B cell (primary cell): ENCODE data around the gene STXBP5L. TPM values are rescaled to one million over a fixed set of nuclear protein-coding genes. Genes with fewer than 3 reads are reported as not detected.
"Not testable (repeated sequence)": the region's sequence is repeated elsewhere in the genome, so short reads cannot be mapped to it uniquely, and the experiment has no call there.

Experiments
- ATAC-seq: fragments of 200-7000 bp; cut with Tn5 transposase; one replicate; pipeline ENCODE4 v1.10.0; 2021; ENCODE audit warnings: low read depth, mild to moderate bottlenecking, moderate number of reproducible peaks, moderate library complexity
- CTCF ChIA-PET: fragments of 350-600 bp; sonication (Branson Sonifier 250); formaldehyde crosslinking; loops from one replicate; lab custom pipeline; 2021; ENCODE audit warnings: antibody characterized with exemption, inconsistent platforms; lab: Charles Lee
- POLR2A ChIA-PET: fragments of 350-600 bp; sonication (Branson Sonifier 250); formaldehyde crosslinking; loops from one replicate; lab custom pipeline; 2021; ENCODE audit warnings: antibody characterized with exemption; lab: Charles Lee
- DNase-seq: peaks from one replicate; pipeline ENCODE4 v3.0.0; 2013
- H2AFZ ChIP-seq: 2 replicates; pipeline ENCODE4 v1.6.1; 2012; ENCODE audit warnings: mild to moderate bottlenecking, low read depth, low read length; ENCODE audit not compliant: insufficient read depth, poor library complexity, severe bottlenecking
- H3K27ac ChIP-seq, 2 donors: 1 replicate in 1 of 2; 2 replicates in 1 of 2; pipeline ENCODE4 v1.5.1; 2012 to 2013; ENCODE audit warnings: low read length in 2 of 2, mild to moderate bottlenecking in 2 of 2, moderate library complexity in 1 of 2
- H3K27me3 ChIP-seq, 4 experiments: fragments of 200-600 bp in 1 of 4; sonication (generic) in 1 of 4; replicated peaks in 1 of 4; 1 replicate in 2 of 4; 2 replicates in 2 of 4; pipeline versions ENCODE4 v1.6.1 to v1.7.0; 2013 to 2016; ENCODE audit warnings: low read length in 3 of 4, mild to moderate bottlenecking in 2 of 4, mixed read lengths in 1 of 4, moderate library complexity in 1 of 4; ENCODE audit not compliant: insufficient read depth in 4 of 4, control insufficient read depth in 3 of 4; ENCODE audit errors: control extremely low read depth in 1 of 4
- H3K36me3 ChIP-seq, 2 experiments: replicated peaks in 1 of 2; 1 replicate in 1 of 2; 2 replicates in 1 of 2; pipeline versions ENCODE4 v1.6.1 to v1.7.1; 2013; ENCODE audit warnings: low read length in 1 of 2; ENCODE audit not compliant: insufficient read depth in 2 of 2, control insufficient read depth in 1 of 2; ENCODE audit errors: control extremely low read depth in 1 of 2, extremely low read depth in 1 of 2
- H3K4me1 ChIP-seq, 2 donors: fragments of 200-600 bp in 1 of 2; sonication (generic) in 1 of 2; 1 replicate in 1 of 2; 2 replicates in 1 of 2; pipeline versions ENCODE4 v1.5.1 to v1.6.1; 2013 to 2017; ENCODE audit warnings: low read length in 2 of 2; ENCODE audit not compliant: control insufficient read depth in 2 of 2, insufficient read depth in 2 of 2
- H3K4me2 ChIP-seq: replicated peaks from 2 replicates; pipeline ENCODE3; 2012; ENCODE audit warnings: mild to moderate bottlenecking, low read depth, low read length; ENCODE audit not compliant: poor library complexity, severe bottlenecking
- H3K4me3 ChIP-seq, 5 experiments: fragments of 200-600 bp in 1 of 5; sonication (generic) in 1 of 5; 1 replicate in 3 of 5; 2 replicates in 2 of 5; pipeline versions ENCODE4 v1.5.1 to v1.7.0; 2011 to 2016; ENCODE audit warnings: low read length in 4 of 5, mild to moderate bottlenecking in 4 of 5, low read depth in 2 of 5, control low read depth in 1 of 5, moderate library complexity in 1 of 5; ENCODE audit not compliant: insufficient read depth in 1 of 5; ENCODE audit errors: control extremely low read depth in 1 of 5, extremely low read depth in 1 of 5
- H3K79me2 ChIP-seq: fragments of 200-600 bp; sonication (generic); one replicate; pipeline ENCODE4 v1.6.0; 2016; ENCODE audit warnings: low read length; ENCODE audit not compliant: control insufficient read depth, insufficient read depth
- H3K9ac ChIP-seq: fragments of 200-600 bp; sonication (generic); 2 replicates; pipeline ENCODE4 v1.6.1; 2017; ENCODE audit warnings: mild to moderate bottlenecking, low read length, moderate library complexity
- H3K9me3 ChIP-seq, 3 donors: one replicate each; pipeline versions ENCODE4 v1.6.1 to v1.7.1; 2013; ENCODE audit warnings: low read length in 2 of 3; ENCODE audit not compliant: control insufficient read depth in 2 of 3, insufficient read depth in 1 of 3; ENCODE audit errors: control extremely low read depth in 1 of 3
- H4K20me1 ChIP-seq: 2 replicates; pipeline ENCODE4 v1.6.0; 2012; ENCODE audit warnings: mild to moderate bottlenecking, low read length; ENCODE audit not compliant: insufficient read depth, control insufficient read depth, poor library complexity, severe bottlenecking
- H3K27ac Mint-ChIP-seq: one replicate; pipeline ENCODE4 v1.8.0; 2021; ENCODE audit warnings: mixed read lengths
- H3K27me3 Mint-ChIP-seq: one replicate; pipeline ENCODE4 v1.8.0; 2021; ENCODE audit warnings: mixed read lengths
- H3K4me1 Mint-ChIP-seq: one replicate; pipeline ENCODE4 v1.8.0; 2021; ENCODE audit warnings: mixed read lengths
- H3K4me3 Mint-ChIP-seq: one replicate; pipeline ENCODE4 v1.8.0; 2021; ENCODE audit warnings: mixed read lengths
- H3K9me3 Mint-ChIP-seq: one replicate; pipeline ENCODE4 v1.8.0; 2022; ENCODE audit warnings: mixed read lengths; ENCODE audit not compliant: insufficient read depth
- EZH2 ChIP-seq: IDR thresholded peaks from 2 replicates; pipeline ENCODE4 v1.6.1; 2012; ENCODE audit warnings: borderline replicate concordance, low read depth, mild to moderate bottlenecking, moderate library complexity, low read length; ENCODE audit not compliant: insufficient read depth, poor library complexity, severe bottlenecking
- WGBS: methylation state at CpG from one replicate; pipeline ENCODE4 v1.1.5; 2013; ENCODE audit warnings: missing lambda C conversion rate; ENCODE audit not compliant: insufficient coverage; 5-methylcytosine and 5-hydroxymethylcytosine counted together
- intact Hi-C: fragments of 100-400 bp; cut with micrococcal nuclease; formaldehyde crosslinking; loops from one replicate; pipeline ENCODE4 v1.10.0; 2022
- polyA plus RNA-seq: library from polyadenylated mRNA; depleted of rRNA; stranded (reverse); fragments of >200 nt; gene quantifications from 2 replicates; pipeline ENCODE4 v1.2.3, GENCODE V29; 2012
- total RNA-seq, 2 donors: library from RNA; stranded (reverse); fragments of 120-200 nt in 1 of 2; gene quantifications; 1 replicate in 1 of 2; 2 replicates in 1 of 2; pipeline versions ENCODE4 v1.2.3 to v1.2.4, GENCODE V29; 2013 to 2022
- TF ChIP-seq, protein P1 (sequence below): fragments of 200-600 bp; IDR thresholded peaks from one replicate; pipeline ENCODE4 v1.8.0; 2022; ENCODE audit warnings: antibody characterized with exemption, mild to moderate bottlenecking

The STXBP5L gene
- total and polyA plus RNA-seq, 2 donors (not counting 1 experiment from before 2014, with no cell fraction given) = not detected

DNA sequence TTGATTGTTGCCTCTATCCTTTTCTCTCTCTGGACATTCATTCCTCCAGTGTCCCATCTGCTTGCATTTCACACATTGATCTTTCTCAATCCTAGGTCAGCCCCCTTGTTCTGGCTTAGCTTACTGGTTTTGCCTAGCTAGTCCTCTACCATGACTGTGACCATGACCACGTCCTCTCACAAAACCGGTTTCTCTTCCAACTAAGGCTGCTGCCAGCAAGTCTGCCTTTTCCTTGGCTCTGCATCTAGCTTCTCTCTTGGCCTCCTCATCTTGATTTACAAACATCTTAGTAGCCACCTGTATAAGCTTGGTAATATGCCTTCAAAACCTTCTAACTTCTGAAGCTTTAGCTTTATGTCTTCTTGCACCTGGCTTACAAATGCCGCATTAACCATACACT is 167.2 kb downstream of the STXBP5L start:
- no peak for ATAC-seq
- H3K9me3 ChIP-seq = peaks cover 0 to 5% (median 0%) of the 10 kb centered on the region in 3 donors
- no peak overlapping the region for H3K27ac Mint-ChIP-seq
- no peak overlapping the region for H2AFZ ChIP-seq
- no peaks in the 10 kb centered on the region for H3K36me3 ChIP-seq
- POLR2A ChIA-PET = no interaction called here
- no peak overlapping the region for H3K9ac ChIP-seq
- H3K4me2 ChIP-seq = no peak overlapping the region
- no peak overlapping the region for H3K4me3 ChIP-seq
- H3K9me3 Mint-ChIP-seq = no peaks in the 10 kb centered on the region
- DNase-seq = no peak
- H3K27me3 ChIP-seq = no peaks in the 10 kb centered on the region
- no peak overlapping the region for H3K4me3 Mint-ChIP-seq
- TF ChIP-seq, protein P1, sequence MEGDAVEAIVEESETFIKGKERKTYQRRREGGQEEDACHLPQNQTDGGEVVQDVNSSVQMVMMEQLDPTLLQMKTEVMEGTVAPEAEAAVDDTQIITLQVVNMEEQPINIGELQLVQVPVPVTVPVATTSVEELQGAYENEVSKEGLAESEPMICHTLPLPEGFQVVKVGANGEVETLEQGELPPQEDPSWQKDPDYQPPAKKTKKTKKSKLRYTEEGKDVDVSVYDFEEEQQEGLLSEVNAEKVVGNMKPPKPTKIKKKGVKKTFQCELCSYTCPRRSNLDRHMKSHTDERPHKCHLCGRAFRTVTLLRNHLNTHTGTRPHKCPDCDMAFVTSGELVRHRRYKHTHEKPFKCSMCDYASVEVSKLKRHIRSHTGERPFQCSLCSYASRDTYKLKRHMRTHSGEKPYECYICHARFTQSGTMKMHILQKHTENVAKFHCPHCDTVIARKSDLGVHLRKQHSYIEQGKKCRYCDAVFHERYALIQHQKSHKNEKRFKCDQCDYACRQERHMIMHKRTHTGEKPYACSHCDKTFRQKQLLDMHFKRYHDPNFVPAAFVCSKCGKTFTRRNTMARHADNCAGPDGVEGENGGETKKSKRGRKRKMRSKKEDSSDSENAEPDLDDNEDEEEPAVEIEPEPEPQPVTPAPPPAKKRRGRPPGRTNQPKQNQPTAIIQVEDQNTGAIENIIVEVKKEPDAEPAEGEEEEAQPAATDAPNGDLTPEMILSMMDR = no peak
- TF ChIP-seq EZH2 = no peak
- no peaks in the 10 kb centered on the region for H3K79me2 ChIP-seq
- H4K20me1 ChIP-seq = no peaks in the 10 kb centered on the region
- H3K4me1 ChIP-seq = no peaks in the 10 kb centered on the region
- no peak overlapping the region for H3K27ac ChIP-seq
- no peaks in the 10 kb centered on the region for H3K4me1 Mint-ChIP-seq
- intact Hi-C loops = no loop called here
- CTCF ChIA-PET = no interaction called here
- no peaks in the 10 kb centered on the region for H3K27me3 Mint-ChIP-seq
- WGBS = 96% methylated on average over 3 of the region's 3 CpGs

DNA sequence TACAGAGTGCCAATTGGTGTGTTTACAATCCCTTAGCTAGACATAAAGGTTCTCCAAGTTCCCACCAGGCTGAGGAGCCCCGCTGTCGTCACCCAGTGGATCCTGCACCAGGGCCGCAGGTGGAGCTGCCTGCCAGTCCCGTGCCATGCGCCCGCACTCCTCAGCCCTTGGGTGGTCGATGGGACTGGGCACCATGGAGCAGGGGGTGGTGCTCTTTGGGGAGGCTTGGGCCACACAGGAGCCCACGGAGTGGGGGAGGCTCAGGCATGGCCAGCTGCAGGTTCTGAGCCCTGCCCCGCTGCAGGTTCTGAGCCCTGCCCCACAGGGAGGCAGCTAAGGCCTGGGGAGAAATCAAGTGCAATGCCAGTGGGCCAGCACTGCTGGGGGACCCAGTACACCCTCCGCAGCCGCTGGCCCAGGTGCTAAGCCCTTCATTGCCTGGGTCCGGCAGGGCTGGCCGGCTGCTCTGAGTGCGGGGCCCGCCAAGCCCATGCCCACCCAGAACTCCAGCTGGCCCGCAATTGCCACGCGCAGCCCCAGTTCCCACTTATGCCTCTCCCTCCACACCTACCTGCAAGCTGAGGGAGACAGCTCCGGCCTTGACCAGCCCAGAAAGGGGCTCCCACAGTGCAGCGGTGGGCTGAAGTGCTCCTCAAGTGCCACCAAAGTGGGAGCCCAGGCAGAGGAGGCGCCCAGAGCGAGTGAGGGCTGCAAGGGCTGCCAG is 170.5 kb downstream of the STXBP5L start:
- H3K27ac Mint-ChIP-seq, H4K20me1 ChIP-seq, H3K4me3 Mint-ChIP-seq, CTCF ChIA-PET, intact Hi-C loops, H3K9me3 Mint-ChIP-seq, H3K27ac ChIP-seq, H3K4me1 ChIP-seq, H3K4me1 Mint-ChIP-seq, ATAC-seq, H3K4me3 ChIP-seq, H3K4me2 ChIP-seq, DNase-seq, H3K79me2 ChIP-seq, H2AFZ ChIP-seq, H3K36me3 ChIP-seq, H3K27me3 ChIP-seq, H3K9me3 ChIP-seq, H3K27me3 Mint-ChIP-seq, POLR2A ChIA-PET, H3K9ac ChIP-seq: not testable (repeated sequence)
- WGBS = 90% methylated on average over 22 of the region's 22 CpGs
